NCI-H1694 treated with DMSO at 0.1 percent for 48 hours (cell line): Measurements from ENCODE around the gene CACNA1C.
A peak's percentile ranks its signal among the peaks of the same experiment; 100 is the strongest.

ENCODE experiments used
- DNase-seq: peaks from one replicate; lab custom pipeline; 2025; lab: John Stamatoyannopoulos, UW

CACNA1C gene

GRCh38 chr12:2298556-2299200 lies 245.9 kb downstream of the CACNA1C start:
- DNase-seq: no peak

GRCh38 chr12:2299206-2299605 lies 246.4 kb downstream of the CACNA1C start:
- no peak for DNase-seq

GRCh38 chr12:2300168-2300567 lies 247.4 kb downstream of the CACNA1C start:
- no peak for DNase-seq

- DNase-seq: no peak
These were observed 248.1 kb downstream of the CACNA1C start for GRCh38 chr12:2300886-2301285.

GRCh38 chr12:2301531-2302461 lies 249.0 kb downstream of the CACNA1C start:
- DNase-seq: no peak

GRCh38 chr12:2302711-2303580 lies 250.2 kb downstream of the CACNA1C start:
- DNase-seq: no peak

GRCh38 chr12:2304223-2304622 lies 251.4 kb downstream of the CACNA1C start:
- no peak for DNase-seq

GRCh38 chr12:2306012-2306411 lies 253.2 kb downstream of the CACNA1C start:
- peak; percentile 39 for DNase-seq

GRCh38 chr12:2306735-2307134 lies 253.9 kb downstream of the CACNA1C start:
- no peak for DNase-seq

- DNase-seq: no peak
These were observed 254.8 kb downstream of the CACNA1C start for GRCh38 chr12:2307550-2307949.

- DNase-seq: no peak
These were observed 256.9 kb downstream of the CACNA1C start for GRCh38 chr12:2309647-2310046.

GRCh38 chr12:2311020-2311778 lies 258.4 kb downstream of the CACNA1C start:
- no peak for DNase-seq

- no peak for DNase-seq
These were observed 259.4 kb downstream of the CACNA1C start for GRCh38 chr12:2312175-2312574.

- no peak for DNase-seq
These were observed 260.0 kb downstream of the CACNA1C start for GRCh38 chr12:2312770-2313169.

- no peak for DNase-seq
These were observed 261.7 kb downstream of the CACNA1C start for GRCh38 chr12:2314492-2314891.

GRCh38 chr12:2317772-2318171 lies 265.0 kb downstream of the CACNA1C start:
- no peak for DNase-seq

- DNase-seq: no peak
These were observed 265.5 kb downstream of the CACNA1C start for GRCh38 chr12:2318286-2318685.

- no peak for DNase-seq
These were observed 266.3 kb downstream of the CACNA1C start for GRCh38 chr12:2319136-2319535.

- DNase-seq: no peak
These were observed 267.1 kb downstream of the CACNA1C start for GRCh38 chr12:2319737-2320506.

GRCh38 chr12:2320841-2321240 lies 268.1 kb downstream of the CACNA1C start:
- no peak for DNase-seq
